GM21717 (cell line): ENCODE data around the gene FPGS.

Experiments used
- ATAC-seq: cut with Tn5 transposase; IDR thresholded peaks from one replicate; pipeline ENCODE4 v1.9.1; 2021; ENCODE audit warnings: mild to moderate bottlenecking, moderate library complexity; ENCODE audit not compliant: unreplicated experiment

FPGS gene

DNA sequence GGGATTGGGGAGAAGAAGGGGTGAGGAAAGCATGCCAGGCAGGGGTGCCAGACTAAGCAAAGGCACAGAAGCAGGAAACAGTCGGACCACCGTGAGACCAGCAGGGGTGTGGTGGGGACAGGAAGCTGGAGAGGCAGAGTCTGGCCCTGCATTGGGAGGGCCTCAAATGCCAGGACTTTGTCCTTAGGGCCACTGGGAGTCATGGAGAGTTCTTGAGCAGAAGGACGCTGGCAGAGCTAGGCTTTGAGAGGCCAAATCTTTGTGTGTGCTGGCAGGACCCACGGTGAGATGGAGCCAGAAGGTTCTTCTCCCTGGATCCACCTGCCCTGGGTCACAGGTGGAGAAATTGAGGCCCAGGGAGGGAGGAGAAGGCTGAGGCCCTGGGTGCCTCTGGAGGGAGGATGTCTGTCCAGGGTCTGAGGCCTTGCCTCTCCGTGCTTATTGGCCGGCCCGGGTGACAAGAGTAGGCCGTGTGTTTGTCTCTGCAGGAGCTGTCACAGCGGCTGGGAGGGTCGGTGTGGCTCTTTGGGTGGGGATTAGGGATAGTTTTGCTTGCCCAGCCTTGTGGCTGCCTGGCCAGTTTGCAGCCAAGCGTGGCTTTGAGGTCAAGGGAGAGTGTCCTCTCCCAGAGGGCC, 53.5 kb downstream of the FPGS start:
- ATAC-seq = no peak

DNA sequence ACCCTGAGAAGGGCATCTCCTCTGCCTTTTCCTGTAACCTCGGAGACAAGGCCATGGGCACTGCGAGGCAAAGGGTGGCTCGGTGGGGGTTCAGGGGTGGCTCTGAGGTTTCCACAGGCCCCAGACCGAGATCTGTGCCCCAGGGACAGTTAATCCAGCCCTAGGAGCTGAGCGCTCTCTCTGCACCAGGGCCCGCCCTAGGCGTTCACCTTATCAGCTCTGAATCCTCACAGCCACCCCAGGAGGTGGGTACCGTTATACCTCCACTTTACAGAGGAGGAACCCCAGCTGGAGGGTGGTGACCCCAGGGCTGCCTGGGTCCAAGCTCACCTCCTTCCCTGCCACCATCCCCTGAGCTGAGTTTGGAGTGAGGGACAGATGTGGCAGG, 54.0 kb downstream of the FPGS start:
- no peak for ATAC-seq

DNA sequence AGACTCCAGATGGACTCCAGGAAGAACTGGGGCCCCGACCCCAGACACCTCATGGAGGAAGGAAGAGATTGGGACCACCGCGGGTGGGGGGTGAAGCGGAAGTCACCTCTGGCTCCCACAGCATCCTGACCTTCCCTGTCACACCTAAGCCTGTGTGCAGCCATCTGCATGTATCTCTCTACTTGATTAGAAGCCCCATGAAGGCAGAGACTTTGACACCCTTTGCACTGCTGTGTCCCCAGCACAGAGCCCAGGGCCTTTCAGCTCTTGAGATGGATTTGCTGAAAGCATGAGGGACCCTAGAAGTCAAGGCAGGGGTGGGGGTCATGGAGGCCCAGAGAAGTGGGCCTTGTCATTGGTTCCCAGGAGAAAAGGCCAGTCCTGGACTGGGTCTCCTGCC, 54.6 kb downstream of the FPGS start:
- ATAC-seq = no peak

DNA sequence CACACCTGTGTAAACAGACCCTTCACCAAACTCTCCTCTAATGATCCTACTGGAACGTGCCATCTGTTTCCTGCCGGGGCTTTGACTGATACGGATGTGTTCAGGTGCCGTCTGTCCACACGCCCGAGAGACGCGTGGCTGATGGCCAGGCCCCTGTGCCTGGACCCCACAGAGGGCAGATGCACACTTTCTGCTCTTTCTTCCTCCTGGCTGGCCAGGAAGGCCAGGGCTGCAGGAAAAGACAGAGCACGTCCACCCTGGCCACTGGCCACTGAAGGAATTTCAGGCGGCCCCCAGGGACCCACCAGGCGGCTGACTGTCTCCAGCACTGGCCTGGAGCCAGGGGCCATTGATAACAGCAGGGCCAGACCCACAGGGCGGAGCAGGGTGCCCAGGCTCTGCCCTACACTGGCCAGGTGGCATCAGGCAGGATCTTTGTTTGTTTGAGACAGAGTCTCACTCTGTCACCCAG, 55.4 kb downstream of the FPGS start:
- no peak for ATAC-seq

DNA sequence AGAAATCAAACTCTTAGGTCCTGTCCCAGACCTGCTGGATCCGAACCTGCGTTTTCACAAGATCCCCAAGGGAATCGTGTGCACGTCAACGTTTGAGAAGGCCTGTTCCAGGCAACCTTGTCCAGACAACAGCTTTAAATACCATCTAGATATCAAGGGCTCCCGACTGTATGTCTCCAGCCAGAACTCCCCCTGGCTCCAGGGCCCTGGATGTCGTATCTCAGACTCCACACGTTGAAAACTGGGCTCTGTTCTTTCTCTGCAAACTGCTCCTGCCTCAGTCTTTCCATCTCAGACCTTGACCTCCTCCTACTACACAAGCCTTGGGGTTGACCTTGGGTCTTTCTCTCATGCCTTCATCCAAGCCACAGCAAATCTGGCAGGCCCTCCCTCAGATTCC, 57.6 kb downstream of the FPGS start:
- ATAC-seq = no peak

DNA sequence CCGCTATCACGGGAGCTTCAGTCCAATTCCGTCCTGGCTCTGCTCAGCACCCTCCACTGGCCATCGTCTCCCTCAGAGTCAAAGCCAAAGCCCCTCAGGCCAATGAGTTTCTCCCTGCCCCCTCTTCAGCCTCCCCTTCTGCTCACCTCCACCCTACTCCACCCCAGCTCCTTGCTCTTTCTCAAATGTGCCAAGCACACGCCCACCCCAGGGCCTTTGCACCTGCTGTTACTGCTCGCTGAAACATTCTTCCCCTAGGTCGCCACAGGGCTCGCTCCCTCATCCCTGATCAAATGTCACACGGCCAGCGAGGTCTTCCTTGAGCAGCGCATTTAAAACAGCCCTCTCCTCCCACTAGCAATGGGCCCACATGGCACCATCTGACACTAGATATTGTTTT, 58.1 kb downstream of the FPGS start:
- ATAC-seq = no peak

DNA sequence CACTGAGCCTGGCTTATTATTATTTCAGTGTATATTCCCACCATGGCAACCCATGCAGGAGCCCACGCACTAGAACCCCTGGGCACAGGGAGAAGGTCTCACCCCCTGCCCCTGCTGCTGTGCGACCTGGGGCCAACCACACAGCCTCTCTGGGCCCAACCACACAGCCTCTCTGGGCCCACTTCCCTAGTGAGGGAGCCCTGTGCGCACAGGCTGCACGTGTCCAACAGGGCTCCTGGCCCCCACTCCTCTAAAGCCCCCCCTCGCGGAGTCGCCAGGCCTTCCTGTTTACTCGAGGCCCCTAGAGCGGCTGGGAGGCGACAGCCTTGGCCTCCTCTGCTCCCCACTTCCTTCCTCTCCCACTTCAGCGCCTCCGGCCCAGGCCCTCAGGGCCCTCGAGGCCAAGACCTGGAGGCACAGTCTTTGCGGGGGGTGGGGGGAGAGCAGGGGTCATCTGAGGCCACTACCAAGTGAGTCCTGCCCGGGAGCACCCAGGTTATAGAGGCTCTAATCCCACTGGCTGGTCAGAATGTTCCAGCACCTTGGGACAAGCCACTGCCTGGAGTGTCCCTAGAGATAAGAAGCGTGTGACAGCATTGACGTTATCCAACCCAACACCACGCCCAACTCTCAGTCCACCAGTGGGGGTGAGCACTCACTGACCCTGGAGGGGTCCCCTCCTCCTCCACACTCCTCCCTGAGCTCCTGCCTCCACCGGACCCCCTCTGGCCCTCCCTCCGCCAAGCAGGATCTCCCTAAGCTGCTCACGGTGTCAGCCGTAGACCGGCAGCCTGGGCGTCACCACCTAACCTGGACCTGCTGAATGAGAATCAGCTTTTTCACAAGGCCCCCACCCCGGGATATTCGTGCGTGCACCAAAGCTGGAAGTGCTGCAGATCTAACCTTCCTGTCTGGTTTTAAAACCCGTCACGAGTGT, 59.7 kb downstream of the FPGS start:
- no peak for ATAC-seq

DNA sequence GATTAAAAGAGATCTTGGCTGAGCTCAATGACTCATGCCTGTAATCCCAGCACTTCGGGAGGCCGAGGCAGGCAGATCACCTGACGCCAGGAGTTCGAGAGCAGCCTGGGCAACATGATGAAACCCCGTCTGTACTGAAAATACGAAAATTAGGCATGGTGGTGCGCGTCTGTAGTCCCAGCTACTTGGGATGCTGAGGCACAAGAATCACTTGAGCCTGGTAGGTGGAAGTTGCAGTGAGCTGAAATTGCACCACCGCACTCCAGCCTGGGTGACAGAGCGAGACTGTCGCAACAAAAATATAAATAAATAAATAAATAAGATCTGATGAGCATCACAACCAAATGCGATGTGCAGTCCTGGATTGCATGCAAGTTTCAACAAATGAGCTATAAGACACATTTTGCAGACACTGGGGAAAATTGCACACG, 60.5 kb downstream of the FPGS start:
- no peak for ATAC-seq
